Renal pelvis (tissue), 4 donors: Measurements from ENCODE around the gene ADCY4. TPM values are rescaled to one million over a fixed set of nuclear protein-coding genes. Genes with fewer than 3 reads are reported as not detected.

Source experiments
- DNase-seq: peaks from one replicate; pipeline ENCODE4 v3.0.0-alpha.2; 2013
- polyA plus RNA-seq, 3 donors: library from polyadenylated mRNA; unstranded; fragments of 120-200 nt; gene quantifications; one replicate each; pipeline ENCODE4 v1.2.1, GENCODE V29; 2013; ENCODE audit not compliant: insufficient read length in 3 of 3

ADCY4 gene
- polyA plus RNA-seq, 3 donors = 19.3 to 22.6 (median 20.8) TPM

DNA sequence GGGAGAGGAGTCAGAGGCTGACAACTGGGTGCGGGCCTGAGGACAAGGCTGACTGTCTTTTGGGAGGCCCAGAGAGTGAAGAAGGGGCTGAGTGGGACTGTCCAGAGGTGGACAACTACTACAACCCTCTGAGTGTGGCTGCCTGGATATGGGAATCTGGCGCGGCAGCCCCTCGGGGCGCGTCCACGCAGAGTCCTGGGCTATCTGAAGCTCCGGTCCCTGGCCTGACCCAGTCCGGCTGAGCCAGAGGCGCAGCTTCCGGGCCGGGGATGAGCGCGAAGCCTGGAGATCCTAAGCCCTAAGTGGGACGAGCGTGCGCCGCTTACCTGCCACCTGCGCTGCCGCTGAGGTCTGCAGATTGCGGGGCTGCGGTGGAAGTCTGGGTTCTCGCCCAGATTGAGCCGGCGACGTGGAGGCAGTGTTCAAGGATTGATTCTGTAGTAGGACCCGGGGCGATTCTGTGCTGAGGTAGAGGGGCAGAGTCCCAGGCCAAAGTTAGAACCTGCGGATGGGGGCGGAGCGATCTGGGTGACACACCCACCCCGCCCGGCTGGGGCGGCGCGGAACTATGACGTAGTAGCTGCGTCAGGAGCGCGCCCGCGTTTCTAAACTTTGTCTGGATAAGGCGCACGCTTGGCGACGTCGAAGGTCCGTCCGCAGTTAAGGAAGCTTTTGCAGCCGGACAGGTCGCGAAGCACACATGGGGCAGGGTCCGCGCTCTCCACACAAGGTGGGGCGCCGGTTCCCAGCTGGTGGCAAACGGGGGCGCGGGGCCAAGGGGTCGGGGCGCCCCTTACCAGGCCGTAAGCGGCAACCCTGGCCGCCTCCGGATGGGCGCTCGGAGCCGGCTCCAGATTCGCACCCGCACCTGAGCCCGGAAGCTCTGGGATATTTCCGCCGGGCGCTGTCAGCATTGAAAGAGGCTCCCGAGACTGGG lies 35.3 kb downstream of the ADCY4 start, which contains the start of the genes DHRS1 and NOP9:
Gene DHRS1 (minus strand): TSS at position 526 of the 937 bp plus-strand sequence. CDS start 674 bp downstream, outside the sequence.
Gene NOP9 (plus strand): TSS at position 596 of the 937 bp plus-strand sequence. CDS start 105 bp downstream, at position 701.
- peak; percentile 91 for DNase-seq

DNA sequence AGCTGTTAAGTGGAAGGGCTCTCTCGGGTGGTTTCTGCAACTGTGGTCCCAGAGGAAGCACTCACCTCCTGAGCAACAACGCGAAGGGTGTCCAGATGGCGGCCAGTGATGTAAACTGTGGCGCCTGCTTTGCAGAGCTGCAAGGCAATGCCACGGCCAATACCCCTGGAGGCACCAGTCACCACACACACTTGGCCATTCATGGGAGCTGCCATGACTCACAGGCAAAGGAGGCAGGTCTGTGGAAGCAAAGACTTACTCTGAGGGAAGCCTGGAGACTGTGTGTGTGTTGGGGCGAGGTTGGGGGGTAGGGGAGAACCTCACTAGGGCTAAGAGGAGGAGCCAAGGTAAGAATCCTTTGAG lies 36.0 kb downstream of the ADCY4 start:
- no peak for DNase-seq

DNA sequence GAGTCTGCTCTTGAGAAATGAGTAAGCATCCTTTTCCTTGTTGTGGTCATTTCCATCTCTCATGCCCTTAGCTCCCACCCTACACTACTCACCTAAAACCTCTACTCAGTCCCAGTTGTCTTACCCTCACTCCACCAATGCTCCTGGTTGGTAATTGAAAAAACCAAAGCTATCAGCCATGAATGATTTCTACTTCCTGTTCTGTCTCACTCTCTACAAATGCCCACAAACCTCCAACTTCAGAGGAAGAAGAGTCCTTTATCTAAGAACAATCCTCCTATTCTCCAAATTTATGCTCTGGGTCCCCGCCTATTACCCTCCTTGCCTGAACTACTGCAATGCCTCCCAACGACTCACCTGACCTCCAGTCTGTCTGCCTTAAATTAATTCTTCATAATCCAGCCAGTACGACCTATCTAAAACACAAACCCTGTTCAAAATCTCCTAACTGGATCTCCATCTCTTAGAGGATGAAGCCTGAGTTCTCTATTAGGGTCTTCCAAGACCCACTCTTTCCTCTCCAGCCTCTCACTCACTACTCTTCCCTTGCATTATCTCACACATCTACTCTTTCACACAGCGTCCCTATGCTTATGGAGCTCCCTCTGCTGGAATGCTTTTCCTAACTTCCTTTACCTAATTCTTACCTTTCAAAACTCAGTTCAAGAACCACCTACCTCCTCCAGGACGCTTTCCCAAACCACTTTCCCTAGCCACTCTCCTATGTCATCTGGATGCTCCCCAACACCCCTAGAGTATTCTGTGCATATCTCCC lies 37.5 kb downstream of the ADCY4 start:
- no peak for DNase-seq

- peak; percentile 66 for DNase-seq
These were observed 38.3 kb downstream of the ADCY4 start for GRCh38 chr14:24296341-24297157.

- DNase-seq = no peak
These were observed 41.3 kb downstream of the ADCY4 start for GRCh38 chr14:24293525-24293924.

DNA sequence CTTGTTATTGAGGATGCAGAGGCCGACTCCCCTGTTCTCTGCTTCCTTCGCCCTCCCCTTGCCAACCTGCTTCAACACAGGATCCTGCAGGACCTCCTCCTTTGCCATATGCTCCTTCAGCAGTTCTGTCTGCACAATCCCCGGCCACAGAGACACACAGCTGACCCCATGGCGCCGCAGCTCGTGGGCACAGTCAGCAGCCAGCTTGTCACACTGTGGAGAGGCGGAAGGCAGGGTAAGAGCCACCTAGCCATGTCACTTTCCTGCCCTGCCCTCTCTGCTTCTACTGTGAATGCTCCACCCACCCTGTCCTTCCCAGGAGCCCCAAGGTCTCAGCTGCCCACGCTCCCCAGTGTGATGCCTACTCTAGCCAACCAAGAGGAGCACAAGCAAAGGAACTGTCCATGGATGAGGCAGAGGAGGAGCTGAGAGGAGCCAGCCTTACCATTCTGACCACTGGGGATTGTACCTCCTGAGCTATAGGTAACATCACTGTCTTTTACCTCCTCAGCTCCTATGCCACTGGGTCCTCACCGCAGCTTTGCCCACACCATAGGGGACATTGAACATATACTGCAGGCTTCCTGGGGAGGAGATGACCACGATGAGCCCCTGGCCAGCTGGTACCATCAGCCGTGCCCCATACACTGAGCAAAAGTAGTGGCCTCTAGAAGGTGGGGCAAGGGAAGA lies 42.6 kb downstream of the ADCY4 start:
- DNase-seq = no peak

GRCh38 chr14:24291446-24292117 lies 43.3 kb downstream of the ADCY4 start:
- no peak for DNase-seq

GRCh38 chr14:24290746-24291145 lies 44.1 kb downstream of the ADCY4 start:
- no peak for DNase-seq

DNA sequence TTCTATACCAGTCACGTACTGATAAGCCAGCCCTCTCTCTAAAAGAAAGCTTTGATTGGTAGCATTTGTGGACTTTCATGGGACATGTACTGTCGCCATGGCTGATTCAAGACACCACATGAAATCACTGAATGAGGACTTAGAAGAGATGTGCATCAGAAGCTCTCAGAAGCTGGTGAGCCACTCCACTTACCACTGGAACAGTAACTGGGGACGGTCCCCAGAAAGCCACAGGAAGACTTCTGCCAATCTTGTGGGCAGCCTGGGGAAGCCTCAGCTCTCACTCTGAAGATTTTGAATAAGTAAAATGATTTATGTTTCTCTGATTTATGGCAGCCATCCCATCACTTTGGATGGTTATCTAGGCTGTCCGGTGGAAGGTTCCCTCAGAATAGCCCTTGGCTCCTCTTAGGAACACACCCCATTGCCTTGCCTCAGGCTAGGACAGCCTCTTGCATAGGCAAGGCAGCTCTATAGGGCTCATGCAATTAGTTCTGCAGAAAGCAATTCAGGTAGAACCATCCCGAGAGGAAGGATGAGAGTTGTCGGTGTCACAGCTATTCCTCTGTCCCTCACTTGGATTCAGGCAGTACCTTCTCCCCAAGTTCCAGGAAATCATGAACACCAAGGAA lies 45.1 kb downstream of the ADCY4 start:
- DNase-seq = no peak

- DNase-seq = no peak
These were observed 47.9 kb downstream of the ADCY4 start for GRCh38 chr14:24286996-24287395.

DNA sequence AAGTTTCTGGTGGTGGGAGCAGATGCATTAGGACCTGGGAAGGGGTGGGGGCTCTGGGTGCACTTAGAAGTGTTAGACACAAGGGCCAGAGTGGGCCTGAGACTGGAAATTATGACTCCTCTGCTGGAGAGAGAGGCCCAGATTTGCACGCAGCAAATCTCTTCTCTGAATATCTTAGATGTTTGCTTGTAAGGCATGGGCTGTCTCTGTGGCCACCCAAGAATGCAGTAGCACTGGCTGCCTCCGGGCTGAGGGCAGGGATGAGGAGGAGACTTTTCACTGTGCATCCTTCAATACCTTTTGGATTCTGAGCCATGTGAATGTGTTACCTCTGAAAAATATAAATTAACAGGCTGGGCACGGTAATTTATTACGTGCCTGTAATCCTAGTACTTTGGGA lies 49.5 kb downstream of the ADCY4 start:
- DNase-seq = no peak

DNA sequence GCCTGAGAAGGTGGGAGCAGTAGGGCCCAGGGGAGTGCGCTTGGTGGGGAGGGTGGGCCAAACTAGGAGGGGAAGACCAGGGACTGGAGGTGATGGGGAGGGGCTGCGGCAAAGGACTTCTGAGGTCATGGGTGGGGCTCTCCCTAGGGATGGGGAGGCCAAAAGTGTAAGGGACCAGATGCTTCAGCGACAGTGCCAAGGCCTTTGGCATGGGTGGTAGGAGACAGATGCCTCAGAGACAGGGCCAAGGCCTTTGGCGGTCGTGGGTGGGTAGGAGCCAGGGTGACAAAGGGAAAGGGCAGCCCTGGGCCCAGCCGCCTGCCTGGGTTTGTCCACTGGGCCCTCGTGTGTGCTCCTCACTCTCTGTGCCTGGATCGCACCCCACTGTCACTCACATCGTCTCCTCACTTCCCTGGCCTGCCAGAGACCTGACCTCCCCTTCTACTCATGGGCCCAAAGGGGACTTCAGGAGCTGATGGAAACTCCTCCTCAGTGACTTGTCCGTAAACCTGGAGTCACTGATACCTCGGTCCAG lies 50.3 kb downstream of the ADCY4 start:
- no peak for DNase-seq

DNA sequence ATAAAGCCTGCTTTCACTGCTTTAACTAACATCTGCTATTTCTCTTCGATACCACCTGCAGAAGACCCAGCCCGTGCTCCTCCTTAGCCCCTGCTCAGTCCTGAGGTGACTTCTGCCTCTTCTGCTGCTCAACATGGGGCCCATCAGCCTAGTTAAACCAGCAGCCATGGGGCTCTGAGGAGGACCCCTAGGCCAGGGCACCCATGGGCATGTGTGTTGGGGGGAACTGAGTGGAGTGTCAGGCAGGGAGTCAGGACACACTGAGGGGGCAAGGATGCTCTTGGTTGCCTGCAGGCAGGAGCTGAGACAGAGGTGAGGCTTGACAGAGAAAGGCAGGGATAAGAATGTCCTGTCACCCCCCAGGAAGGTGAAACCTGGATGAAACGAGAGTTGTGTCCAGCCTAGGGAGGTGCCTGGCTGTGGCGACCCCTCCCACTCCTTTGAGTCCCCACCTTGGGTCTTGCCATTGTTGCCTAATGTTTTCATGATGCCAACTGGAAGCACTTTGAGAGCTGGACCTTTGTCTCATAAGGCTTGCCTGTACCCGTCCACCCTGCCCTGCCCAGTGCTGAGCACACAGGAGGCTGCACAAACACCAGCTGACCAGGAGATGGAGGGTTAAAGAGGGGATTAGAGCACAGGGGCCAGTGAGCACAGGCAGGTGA lies 50.9 kb downstream of the ADCY4 start:
- DNase-seq = no peak

DNA sequence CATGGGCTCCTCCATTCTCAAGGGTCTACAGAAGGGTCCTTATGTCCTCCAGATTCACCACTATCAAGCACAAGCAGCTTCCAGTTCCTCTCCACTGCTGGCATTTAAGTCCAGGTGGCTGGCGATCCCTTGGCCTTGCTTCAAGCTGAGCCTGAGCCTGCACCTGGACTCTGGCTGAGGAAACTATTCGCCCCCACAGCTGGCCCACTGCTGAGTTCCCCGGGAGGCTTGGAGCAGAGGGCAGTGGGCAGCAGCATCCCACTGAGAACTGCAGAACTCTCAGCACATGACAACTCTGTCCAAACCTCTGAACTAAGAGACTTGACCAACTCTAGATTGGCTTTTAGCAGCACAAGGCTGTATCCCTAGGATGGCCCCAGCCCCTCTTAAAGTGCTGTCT lies 52.1 kb downstream of the ADCY4 start:
- no peak for DNase-seq

DNA sequence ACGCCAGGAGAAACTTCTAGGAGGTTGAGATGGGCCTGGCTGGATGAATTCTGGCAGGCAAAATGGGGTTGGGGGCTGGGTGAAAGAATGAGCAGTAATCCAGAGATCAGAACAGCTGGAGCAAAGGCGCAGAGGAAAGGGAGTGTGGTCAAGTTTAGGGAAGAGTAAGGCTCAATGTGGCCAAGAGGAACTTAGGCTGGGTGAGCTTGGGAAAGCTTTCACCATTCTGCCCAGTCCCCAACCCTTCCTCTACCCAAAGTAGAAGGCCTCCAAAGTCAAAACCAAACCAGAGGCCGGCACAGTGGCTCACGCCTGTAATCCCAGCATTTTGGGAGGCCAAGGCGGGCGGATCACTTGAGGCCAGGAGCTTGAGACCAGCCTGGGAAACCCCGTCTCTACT lies 53.2 kb downstream of the ADCY4 start:
- DNase-seq = no peak

DNA sequence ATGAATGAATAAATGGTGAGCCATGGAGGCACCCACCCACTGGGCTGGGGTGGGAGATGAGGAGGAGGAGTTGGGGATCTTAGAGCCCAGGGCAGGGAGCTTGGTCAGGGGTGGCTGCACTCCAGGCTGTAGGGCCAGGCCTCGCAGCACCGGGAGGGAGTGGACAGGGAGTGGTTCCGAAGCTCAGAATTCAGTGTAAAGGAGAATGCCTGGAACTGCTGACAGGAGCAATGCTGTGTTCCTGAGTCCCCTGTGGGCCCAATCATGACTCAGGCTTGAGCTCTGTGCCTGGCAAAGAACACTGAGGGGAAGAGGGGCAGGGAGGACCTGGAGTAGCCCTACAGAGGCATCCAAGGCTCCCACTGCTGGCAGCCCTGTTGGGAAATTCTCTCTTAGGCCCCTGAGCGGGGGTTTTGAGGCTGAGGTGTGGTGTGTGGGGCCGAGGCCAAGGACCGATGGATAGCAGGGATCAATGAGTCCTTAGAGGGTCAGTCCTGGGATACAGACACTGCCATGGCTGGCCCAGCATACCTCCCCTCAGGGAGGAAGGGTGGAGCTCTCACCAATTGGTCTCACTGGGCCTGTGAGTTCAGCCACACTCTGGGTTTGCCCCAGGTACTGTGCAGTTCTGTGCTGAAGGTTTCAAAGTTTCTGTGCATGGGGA lies 53.9 kb downstream of the ADCY4 start:
- no peak for DNase-seq

DNA sequence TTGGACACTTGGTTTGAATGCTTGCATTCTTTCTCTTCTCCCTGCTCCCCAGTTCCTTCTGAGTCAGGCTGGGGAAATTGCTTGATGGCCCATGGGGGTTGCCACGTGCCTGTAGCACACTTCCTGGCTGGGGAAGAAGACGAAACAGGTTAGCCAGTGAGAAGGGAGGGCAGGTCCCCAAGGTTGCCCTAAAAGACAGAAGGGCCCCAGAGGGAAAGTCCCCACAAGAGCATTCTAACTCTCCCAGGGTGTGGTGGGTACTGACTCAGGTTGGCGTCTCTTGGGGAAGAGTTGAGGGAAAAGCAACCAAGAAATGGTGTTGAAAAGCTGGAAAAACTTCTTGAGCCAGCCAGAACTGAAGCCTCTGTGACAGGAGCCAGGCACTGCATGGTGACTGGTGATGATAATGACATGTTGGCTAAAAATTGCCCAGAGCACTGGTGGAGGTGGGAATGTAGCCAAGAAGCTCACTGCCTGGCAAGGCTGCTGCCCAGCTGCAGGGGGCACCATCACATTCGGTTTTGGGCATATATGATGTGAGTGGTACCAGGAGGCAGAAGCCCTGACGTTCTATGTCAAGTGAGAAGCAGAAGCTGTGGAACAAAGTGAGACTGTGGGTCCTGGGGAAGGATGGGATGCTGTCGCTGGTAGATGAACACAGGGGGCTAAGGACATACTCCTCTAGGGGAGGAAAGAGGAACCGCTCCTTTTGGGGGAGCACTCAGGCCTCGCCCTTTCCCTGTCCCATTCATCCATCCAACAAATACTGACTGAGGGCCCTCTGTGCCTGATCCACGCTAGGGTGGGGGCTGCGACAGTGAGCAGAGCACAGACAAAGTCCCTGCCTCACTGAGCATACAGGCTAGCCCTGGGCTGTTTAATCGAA lies 55.3 kb downstream of the ADCY4 start:
- DNase-seq = no peak

DNA sequence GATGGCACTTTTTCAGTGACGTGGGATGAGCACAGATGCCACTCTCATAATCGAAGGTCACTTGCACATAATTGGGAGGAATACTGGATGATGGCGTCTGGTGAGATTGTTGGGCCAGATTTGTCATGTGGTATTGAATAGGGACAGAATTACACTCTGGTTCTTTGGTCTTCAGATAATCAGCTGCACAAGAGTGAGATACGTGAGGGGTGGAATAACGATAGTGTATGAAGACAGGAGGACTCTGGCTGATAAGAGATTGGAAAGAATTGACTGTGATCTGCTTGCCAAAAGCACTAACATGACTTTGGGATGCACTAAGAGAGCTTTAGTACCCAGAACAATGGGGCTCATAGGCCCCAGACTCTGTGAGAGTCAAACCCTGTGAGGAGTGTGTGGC lies 56.4 kb downstream of the ADCY4 start:
- no peak for DNase-seq
